NCI-H1105 (cell line): ENCODE data around the gene APOM.
A peak's percentile ranks its signal among the peaks of the same experiment; 100 is the strongest.

Experiments
- DNase-seq: peaks from one replicate; lab custom pipeline; 2025; lab: John Stamatoyannopoulos, UW

The APOM gene

DNA sequence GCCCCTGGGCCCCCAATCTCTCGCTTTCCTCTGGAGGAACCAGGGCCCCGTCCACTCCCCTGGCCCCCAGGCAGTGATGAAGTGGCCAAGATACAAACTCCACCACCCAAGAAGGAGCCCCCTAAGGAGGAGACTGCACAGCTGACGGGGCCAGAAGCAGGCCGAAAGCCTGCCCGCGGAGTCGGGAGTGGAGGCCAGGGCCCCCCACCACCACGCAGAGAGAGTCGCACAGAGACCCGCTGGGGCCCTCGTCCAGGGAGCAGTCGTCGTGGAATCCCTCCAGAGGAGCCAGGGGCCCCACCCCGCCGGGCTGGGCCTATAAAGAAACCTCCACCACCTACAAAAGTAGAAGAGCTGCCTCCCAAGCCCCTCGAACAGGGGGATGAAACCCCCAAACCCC lies 24.5 kb upstream of the APOM start:
- DNase-seq, result no peak

DNA sequence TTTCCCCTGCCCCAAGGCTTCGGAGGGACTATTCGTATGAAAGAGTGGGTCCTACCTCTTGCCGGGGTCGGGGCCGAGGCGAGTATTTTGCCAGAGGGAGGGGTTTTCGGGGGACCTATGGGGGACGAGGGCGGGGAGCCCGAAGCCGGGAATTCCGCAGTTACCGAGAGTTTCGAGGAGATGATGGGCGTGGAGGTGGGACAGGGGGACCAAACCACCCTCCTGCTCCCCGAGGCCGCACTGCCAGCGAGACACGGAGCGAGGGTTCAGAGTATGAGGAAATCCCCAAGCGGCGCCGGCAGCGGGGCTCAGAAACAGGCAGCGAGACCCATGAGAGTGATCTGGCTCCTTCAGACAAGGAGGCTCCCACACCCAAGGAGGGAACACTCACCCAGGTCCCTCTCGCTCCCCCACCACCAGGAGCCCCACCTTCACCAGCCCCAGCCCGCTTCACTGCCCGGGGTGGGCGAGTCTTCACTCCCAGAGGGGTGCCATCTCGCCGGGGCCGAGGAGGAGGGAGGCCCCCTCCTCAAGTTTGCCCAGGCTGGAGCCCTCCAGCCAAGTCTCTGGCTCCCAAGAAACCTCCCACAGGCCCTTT lies 23.9 kb upstream of the APOM start:
- DNase-seq, result no peak

DNA sequence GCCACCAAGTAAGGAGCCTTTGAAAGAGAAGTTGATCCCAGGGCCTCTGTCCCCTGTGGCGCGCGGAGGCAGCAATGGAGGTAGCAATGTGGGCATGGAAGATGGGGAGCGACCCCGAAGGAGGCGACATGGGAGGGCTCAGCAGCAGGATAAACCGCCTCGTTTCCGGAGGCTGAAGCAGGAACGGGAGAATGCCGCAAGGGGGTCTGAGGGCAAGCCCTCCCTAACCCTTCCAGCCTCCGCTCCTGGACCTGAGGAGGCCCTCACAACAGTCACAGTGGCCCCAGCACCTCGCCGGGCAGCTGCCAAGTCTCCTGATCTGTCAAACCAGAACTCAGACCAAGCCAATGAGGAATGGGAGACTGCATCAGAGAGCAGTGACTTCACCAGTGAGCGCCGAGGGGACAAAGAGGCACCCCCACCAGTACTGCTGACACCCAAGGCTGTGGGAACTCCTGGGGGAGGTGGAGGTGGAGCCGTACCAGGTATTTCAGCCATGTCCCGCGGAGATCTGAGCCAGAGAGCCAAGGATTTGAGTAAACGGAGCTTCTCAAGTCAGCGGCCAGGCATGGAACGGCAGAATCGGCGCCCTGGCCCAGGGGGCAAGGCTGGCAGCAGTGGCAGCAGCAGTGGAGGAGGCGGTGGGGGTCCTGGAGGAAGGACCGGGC lies 23.3 kb upstream of the APOM start:
- no peak for DNase-seq

DNA sequence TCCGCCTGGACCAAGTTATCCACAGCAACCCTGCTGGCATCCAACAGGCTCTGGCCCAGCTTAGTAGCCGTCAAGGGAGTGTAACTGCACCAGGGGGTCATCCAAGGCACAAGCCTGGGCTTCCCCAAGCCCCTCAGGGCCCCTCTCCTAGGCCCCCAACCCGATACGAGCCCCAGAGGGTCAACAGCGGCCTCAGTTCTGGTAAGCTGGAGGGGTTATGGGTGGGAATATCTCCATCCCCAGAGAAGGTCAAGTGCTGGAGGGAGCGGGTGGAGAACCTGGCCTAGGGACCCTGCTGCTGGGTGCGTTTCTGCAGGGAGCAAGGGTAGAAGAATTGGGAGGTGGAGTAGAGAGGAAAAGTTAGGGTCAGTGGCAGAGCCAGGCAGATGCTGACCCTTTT lies 22.2 kb upstream of the APOM start:
- DNase-seq, result no peak

DNA sequence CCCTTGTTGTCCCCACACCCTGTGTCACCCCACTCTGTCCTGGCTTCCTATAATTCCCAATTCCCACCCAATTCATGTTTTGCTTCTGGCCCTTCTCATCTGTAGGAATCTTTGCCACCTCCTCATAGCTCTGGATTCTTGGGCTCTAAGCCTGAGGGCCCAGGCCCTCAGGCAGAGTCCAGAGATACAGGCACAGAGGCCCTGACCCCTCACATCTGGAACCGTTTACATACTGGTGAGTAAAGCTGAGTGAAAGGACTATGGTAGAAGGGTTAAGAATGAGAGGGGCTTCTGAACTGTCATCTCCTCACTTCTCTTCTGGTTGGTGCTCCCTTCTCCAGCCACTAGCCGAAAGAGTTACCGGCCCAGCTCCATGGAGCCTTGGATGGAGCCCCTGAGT lies 21.6 kb upstream of the APOM start:
- DNase-seq, result no peak

DNA sequence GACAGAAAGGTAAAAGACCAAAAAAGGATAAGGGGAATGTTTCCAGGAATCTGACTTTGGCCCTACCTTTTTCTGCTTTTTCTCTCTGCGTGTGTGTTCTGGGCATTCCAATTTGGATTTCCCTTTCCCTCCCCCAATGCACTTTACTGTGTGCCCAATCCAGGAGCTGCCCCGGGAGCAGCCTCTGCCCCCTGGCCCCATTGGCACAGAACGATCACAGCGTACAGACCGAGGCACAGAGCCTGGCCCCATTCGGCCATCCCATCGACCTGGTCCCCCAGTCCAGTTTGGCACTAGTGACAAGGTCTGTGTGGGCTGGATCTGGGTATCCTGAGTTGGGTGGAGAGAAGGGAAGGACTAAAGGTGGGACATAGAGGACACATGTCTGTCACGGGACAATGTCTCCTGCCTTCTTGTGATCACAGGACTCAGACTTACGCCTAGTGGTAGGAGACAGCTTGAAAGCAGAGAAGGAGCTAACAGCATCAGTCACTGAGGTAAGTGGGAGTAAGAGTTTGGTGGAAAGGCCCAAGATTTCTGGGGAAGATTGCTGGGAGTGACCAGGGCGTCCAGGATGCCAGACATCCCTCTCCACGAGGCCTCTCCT lies 20.6 kb upstream of the APOM start:
- no peak for DNase-seq

DNA sequence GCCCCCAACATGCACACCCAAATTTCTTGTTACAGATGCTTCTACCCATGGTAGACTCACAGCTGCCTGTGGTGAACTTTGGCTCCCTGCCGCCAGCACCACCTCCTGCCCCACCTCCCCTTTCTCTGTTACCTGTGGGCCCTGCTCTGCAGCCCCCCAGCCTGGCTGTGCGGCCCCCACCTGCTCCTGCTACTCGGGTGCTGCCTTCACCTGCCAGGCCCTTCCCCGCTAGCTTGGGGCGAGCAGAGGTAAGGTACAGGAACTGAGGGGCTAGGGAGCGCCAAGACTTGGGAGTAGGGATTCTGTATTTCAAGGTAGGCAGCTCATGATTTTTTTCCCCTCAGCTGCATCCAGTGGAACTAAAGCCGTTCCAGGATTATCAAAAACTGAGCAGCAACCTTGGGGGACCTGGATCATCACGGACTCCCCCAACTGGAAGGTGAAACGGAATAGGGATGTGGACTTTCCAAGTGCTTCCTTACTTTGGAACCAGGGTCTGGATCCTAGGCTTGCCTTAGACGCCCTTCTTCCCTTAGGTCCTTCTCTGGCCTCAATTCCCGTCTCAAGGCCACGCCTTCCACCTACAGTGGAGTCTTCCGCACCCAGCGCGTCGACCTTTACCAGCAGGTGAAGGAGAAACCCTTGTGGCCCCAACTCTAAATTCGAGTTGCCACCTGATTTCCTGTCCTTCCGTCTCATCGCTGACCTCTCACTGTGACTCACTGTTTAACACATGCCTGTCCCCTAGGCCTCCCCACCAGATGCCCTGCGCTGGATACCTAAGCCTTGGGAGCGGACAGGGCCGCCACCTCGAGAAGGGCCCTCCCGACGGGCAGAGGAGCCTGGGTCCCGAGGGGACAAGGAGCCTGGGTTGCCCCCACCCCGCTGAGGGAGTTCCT lies 18.7 kb upstream of the APOM start:
- DNase-seq, result no peak

DNA sequence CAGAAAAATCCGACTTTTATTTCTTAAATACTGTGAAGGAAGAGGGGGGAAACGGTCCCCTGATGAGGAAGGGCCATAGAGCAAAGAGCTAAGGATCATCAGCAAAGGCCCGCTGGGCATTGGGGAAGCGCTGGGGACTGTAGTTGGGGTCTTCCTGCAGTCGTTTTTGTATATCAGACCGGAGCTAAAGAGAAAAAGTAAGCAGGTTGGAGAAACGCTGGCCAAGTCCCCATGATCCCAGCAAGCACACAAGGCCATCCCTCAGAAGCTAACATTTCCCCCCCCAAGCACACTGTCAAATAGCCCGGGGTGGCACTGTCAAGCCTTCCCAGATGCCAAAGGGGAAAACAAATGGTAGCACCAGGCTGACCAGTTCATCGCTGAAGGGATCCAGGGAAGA lies 16.7 kb upstream of the APOM start:
- DNase-seq, result no peak

DNA sequence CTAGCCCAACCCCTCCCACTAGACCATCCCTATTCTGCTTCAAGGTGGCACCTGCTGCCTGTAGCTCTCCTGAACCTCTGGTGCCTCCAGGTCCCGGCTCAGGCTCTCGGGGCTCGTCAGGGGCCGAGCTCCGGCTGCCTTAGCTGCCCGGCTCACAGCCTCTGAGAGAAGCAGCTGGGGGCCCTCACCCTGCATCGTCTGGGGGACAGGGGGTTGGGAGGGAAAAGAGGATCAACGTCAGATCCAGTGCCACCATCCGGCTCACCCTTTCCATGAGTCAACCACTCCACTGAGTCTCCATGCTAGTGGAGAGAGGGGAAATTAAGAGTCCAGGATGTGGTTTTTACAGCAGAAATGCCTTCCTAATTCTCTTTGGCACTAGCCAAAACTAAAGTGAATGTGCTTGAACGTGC lies 16.2 kb upstream of the APOM start:
- DNase-seq, result no peak

DNA sequence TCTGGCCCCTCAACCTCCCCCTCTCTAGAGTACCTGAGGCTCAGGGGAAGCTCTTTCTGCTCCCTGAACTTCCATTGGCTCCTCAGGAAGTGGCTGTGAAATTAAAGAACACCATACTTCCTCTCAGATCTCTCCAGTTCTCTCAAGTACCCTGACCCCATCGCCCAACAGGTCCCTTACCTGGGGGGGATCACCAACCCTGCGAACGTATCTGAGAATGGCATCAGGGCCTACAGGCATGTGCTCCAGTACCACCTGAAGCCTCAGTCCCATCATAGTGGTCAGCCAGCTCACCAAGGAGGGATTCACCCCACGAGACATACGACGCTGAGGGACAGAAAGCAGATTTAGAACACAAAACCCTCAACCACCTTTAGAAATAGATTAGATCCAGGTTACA lies 15.1 kb upstream of the APOM start:
- no peak for DNase-seq

DNA sequence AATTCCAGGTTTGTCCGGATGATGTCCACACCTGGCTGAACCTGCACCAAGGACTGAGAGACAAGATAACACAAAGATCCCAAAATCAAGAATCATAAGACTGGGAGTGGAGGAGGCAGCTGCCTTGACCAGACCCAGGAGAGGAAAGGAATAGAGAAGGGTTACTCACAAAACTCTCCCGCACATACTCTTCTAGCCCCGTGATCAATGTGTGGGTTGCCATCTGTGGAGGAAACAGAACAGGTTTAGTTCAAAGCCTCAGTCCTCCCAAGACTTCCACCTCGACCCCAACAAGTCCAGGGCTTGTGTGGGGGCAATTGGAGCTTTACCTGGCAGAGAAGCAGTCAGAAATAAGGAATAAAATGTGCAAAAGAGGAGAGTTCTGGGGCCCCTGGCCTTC lies 14.3 kb upstream of the APOM start:
- DNase-seq, result no peak

DNA sequence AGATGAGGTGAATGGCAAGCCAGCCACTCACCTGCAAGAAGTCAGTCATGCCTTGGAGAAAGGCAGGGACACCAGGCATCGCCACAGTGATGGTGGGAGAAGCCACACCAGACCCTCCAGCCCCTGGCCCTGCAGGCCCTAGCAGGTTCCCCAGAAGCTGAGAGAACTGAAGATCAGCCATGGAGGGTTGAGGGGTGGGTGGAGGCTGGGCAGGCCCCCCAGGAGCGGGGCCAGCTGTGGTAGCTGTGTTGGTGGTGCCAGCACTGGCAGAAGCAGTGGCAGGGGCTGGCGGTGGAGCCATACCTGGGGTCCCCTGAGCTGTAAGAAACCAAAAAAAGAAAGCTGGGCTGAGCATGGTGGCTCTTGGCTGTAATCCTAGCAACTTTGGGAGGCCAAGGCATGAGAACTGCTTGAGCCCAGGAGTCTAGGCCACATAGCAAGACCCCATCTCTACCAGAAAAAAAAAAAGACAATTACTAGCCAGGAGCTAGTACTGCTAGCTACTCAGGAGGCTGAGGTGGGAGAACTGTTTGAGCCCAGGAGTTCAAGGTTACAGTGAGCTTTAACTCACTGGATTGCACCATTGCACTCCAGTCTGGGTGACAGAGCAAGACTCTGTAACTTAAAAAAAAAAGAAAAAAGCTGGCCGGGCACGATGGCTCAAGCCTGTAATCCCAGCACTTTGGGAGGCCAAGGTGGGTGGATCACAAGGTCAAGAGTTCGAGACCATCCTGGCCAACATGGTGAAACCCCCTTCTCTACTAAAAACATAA lies 12.7 kb upstream of the APOM start:
- no peak for DNase-seq

DNA sequence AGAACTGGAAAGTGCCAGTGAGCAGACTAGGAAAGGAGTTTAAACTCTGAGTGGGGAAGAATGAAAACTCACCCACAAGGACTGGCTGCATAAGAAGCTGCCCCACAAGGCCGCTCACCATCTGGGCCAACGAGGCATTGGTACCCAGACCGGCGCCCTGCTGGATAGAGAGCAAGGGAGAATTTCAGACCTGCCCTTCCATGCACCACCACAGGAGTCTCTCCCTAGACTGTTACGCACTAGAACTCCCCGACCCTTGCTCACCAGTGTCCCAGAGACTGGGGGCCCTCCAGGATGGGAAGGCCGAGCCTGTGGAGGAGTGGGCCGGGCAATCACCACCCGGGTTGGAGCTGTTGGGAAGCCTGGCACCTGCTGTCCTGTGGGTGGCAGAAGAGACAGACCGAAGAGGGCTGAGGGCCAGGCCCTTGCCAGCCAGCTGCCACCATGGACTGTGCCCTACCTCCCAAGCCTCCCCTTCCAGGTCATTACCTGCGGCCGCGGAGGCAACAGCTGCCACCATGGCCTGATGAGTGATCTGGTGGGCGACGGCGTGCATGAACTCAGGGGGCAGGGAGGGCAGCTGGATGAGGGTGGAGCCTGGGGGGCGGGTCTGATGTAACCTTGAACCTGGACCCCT lies 11.8 kb upstream of the APOM start:
- no peak for DNase-seq

DNA sequence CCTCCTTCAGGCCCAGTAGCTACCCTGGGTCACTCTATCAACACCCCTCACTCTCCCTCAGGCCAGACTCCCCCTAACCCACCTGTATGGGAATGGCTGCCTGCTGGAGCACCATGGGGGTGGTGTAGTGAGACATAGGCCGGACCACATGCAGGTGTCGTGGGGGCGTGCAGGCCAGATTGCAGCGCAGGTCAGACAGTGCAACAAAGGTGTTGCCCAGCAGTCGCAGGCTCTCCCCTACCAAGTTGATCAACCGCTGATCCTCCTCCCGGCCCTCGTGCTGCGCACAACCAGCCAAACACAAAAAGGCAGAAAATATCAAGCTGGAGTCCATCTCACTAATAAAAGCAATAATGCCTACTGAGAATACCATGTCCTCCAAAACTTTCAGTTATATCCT lies 10.4 kb upstream of the APOM start:
- DNase-seq, result no peak

DNA sequence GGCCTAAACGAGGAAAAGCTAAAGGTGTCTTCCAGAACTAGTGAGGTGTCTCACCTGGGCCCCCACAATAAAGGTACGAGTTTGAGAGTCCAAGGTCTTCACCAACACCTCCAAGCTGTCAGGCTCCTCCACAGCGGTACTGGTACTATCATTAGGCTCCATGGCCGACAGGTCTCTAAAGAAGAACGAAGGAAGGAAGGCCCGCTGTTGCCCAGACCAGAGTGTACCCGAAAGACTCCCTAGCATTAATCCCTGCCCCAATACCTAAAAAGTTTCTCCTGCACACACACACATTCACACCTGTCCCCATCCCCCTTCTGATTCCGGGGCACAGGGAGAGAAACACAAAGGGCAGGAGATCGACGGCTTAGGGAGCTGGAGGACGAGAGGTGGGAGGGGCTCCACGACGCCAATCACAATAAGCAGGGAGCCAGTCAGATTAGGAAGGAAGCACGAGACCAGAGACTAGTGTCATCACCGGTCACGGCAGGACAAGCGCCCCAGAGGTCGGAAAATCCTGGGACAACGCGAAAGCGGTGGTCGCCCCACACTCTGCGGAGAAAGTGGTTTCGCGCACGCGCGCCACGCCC lies 4.0 kb upstream of the APOM start:
- peak; percentile 58 for DNase-seq

DNA sequence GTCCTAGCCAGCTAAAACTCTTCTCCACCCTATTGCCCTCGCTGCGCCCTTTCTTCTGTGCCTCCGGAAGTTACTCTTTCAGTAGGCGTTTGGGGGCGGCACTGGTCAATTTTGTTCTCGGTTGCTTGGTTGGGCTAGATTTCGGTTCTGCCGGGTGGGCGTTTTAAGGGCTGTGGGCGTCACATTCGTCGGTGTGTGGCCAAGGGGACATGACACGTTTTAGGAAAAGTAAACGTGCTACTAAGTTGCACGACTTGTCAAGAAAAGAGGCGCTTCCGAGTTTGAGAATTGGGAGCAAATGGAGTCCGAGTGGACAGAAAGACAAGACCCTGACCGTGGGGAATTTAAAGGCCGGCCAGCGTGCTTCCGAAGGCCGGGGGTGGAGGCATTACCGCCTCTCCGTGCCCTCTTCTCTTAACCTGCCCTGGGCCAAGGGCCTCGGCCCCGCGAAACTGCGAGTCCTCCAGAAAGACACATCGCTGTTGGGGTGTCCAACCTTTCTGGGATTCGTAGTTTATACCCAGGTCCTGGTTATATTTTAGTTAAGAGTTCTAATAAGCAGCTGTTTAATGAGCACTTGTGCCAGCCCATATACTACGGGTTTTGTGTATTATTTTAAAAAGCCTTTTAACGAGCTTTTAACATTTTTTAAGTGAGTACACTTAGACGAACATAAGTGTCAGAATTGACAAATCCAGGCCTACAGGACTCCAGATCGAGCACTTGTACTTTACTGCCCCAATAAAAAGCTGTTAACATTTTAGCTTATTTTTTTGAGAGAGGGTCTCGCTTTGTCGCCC lies 2.6 kb upstream of the APOM start:
- peak; percentile 94 for DNase-seq

DNA sequence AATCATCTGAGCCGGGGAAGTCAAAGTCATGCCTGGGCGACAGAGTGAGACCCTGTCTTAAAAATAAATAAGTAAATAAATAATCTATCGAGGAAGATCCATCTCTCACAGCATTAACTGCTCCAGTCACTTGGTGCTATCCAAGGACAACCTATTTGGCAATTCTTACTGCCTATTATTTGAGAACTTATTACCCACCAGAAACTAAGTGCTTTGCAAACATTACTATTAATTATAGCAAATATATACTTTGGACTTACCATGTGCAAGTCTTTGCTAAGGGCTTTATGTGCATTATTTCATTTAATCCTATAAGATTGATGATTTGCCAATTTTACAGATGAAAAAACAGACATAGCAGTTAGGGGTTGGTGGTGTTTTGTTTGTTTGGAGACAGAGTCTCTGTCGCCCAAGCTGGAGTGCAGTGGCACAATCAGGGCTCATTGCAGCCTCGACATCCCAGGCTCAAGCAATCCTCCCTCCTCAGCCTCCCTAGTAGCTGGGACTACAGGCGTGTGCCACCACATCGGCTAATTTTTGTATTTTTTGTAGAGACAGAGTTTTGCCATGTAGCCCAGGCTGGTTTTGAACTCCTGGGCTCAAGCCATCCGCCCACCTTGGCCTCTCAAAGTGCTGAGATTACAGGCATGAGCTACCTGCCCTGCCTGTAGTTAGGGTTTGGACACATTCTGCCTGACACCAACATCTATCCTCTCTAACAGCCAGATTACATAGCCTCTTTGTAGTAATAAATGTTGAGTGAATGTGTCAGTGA lies 933 bp upstream of the APOM start:
- DNase-seq, result no peak

DNA sequence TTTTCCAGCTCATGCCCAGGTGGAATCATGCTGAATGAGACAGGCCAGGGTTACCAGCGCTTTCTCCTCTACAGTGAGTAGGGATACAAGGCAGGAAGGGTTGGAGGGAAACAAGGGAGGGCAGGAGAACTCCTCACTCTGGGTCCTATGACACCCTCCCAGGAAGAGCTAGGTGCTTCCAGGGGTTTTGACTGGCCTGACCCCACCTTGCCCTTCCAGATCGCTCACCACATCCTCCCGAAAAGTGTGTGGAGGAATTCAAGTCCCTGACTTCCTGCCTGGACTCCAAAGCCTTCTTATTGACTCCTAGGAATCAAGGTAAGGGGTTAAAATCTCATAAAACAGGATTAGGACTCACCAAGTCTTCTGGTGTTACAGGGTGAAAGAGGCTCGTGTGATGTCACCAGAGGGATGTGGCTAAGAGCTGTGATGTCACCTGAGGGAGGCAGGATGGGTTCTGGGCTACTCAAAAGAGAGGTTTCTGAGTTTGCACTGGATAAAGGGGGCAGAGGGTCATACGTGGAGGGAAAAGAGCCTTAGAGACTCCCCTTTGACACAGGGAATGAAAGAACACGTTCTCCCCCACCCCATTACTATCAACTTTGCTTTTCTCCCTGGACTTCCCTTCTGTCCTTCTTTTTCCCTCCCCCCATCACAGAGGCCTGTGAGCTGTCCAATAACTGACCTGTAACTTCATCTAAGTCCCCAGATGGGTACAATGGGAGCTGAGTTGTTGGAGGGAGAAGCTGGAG lies 1.9 kb downstream of the APOM start:
- no peak for DNase-seq
